HEK293 (cell line): ENCODE data around the gene ASXL2.
A peak's percentile ranks its signal among the peaks of the same experiment; 100 is the strongest.
"Not testable (repeated sequence)": the region's sequence is repeated elsewhere in the genome, so short reads cannot be mapped to it uniquely, and the experiment has no call there.

Source experiments
- CTCF ChIA-PET: fragments of 350-600 bp; formaldehyde crosslinking; extraction: SDS; loops from one replicate; lab custom pipeline; 2021; ENCODE audit warnings: antibody characterized with exemption; lab: Yijun Ruan, JAX
- POLR2A ChIA-PET: fragments of 300-600 bp; formaldehyde crosslinking; extraction: SDS; loops from one replicate; lab custom pipeline; 2020; ENCODE audit warnings: antibody characterized with exemption, inconsistent platforms; lab: Yijun Ruan, JAX
- H3K27ac ChIP-seq: fragments of 200-500 bp; sonication (Bioruptor generic); 2 replicates; pipeline ENCODE4 v1.5.1; 2014; ENCODE audit warnings: low read depth, low read length, control low read depth, inconsistent platforms; ENCODE audit errors: extremely low read depth
- H3K36me3 ChIP-seq, 2 experiments: fragments of 200-500 bp in 1 of 2; sonication (Bioruptor generic) in 1 of 2; 1 replicate in 1 of 2; 2 replicates in 1 of 2; pipeline ENCODE4 v1.5.1; 2014 to 2017; ENCODE audit warnings: inconsistent platforms in 2 of 2, low read length in 2 of 2; ENCODE audit not compliant: control insufficient read depth in 2 of 2, insufficient read depth in 1 of 2
- H3K4me1 ChIP-seq: fragments of 200-500 bp; sonication (Bioruptor generic); 2 replicates; pipeline ENCODE4 v1.5.1; 2014; ENCODE audit warnings: mild to moderate bottlenecking, low read length, inconsistent platforms; ENCODE audit not compliant: control insufficient read depth, insufficient read depth
- H3K4me3 ChIP-seq: 2 replicates; pipeline ENCODE4 v1.5.1; 2011; ENCODE audit warnings: low read depth, mild to moderate bottlenecking, control low read depth, low read length, moderate library complexity
- H3K9me3 ChIP-seq: fragments of 200-500 bp; sonication (Bioruptor generic); 2 replicates; pipeline ENCODE4 v1.5.1; 2014; ENCODE audit warnings: low read depth, low read length, inconsistent platforms; ENCODE audit not compliant: control insufficient read depth, insufficient read depth
- ATF2 ChIP-seq: fragments of 450-650 bp; formaldehyde crosslinking; IDR thresholded peaks from 2 replicates; pipeline ENCODE4 v1.5.1; 2016; ENCODE audit warnings: missing biosample characterization, missing genetic modification characterization, low read depth
- BCL11A ChIP-seq: fragments of 450-650 bp; formaldehyde crosslinking; IDR thresholded peaks from 2 replicates; pipeline ENCODE4 v1.5.1; 2016; ENCODE audit warnings: low read depth, missing biosample characterization, missing genetic modification characterization
- EGR2 ChIP-seq: fragments of 450-650 bp; formaldehyde crosslinking; IDR thresholded peaks from 2 replicates; pipeline ENCODE4 v1.5.1; 2016; ENCODE audit warnings: low read depth, missing biosample characterization, missing genetic modification characterization
- GLI4 ChIP-seq: fragments of 450-650 bp; formaldehyde crosslinking; IDR thresholded peaks from 2 replicates; pipeline ENCODE4 v1.5.1; 2016; ENCODE audit warnings: missing biosample characterization, missing genetic modification characterization
- IKZF3 ChIP-seq: fragments of 450-650 bp; IDR thresholded peaks from 2 replicates; pipeline ENCODE4 v1.5.0; 2018; ENCODE audit warnings: missing biosample characterization, mild to moderate bottlenecking, missing genetic modification characterization, moderate library complexity
- KLF16 ChIP-seq: fragments of 450-650 bp; formaldehyde crosslinking; IDR thresholded peaks from 2 replicates; pipeline ENCODE4 v1.5.1; 2017; ENCODE audit warnings: missing biosample characterization, missing genetic modification characterization
- MEIS1 ChIP-seq: sonication (generic); formaldehyde crosslinking; IDR thresholded peaks from 2 replicates; pipeline ENCODE4 v1.8.1; 2022; ENCODE audit warnings: missing genetic modification reagents, mild to moderate bottlenecking, borderline replicate concordance
- OVOL3 ChIP-seq: fragments of 450-650 bp; formaldehyde crosslinking; IDR thresholded peaks from 2 replicates; pipeline ENCODE4 v1.5.1; 2016; ENCODE audit warnings: missing biosample characterization, missing genetic modification characterization
- ZBTB17 ChIP-seq: fragments of 450-650 bp; formaldehyde crosslinking; IDR thresholded peaks from 2 replicates; pipeline ENCODE4 v1.5.1; 2016; ENCODE audit warnings: missing biosample characterization, missing genetic modification characterization
- ZNF133 ChIP-seq: fragments of 450-650 bp; formaldehyde crosslinking; IDR thresholded peaks from 2 replicates; pipeline ENCODE4 v1.5.1; 2016; ENCODE audit warnings: missing biosample characterization, missing genetic modification characterization
- ZNF26 ChIP-seq: fragments of 450-650 bp; formaldehyde crosslinking; IDR thresholded peaks from 2 replicates; pipeline ENCODE4 v1.5.1; 2016; ENCODE audit warnings: missing biosample characterization, missing genetic modification characterization
- ZNF354C ChIP-seq: fragments of 450-650 bp; formaldehyde crosslinking; IDR thresholded peaks from 2 replicates; pipeline ENCODE4 v1.5.1; 2016; ENCODE audit warnings: missing biosample characterization, missing genetic modification characterization, low read depth, borderline replicate concordance
- ZNF394 ChIP-seq: fragments of 450-650 bp; formaldehyde crosslinking; IDR thresholded peaks from 2 replicates; pipeline ENCODE4 v1.5.1; 2016; ENCODE audit warnings: missing biosample characterization, missing genetic modification characterization, mild to moderate bottlenecking, moderate library complexity, borderline replicate concordance
- ZNF48 ChIP-seq: fragments of 450-650 bp; formaldehyde crosslinking; IDR thresholded peaks from 2 replicates; pipeline ENCODE4 v1.5.1; 2016; ENCODE audit warnings: missing biosample characterization, missing genetic modification characterization
- ZSCAN16 ChIP-seq: fragments of 450-650 bp; formaldehyde crosslinking; IDR thresholded peaks from 2 replicates; pipeline ENCODE4 v1.5.1; 2016; ENCODE audit warnings: missing biosample characterization, missing genetic modification characterization

The ASXL2 gene

GRCh38 chr2:25709349-25709748, 168.9 kb downstream of the ASXL2 start:
- Histone ChIP-seq H3K36me3 (no peaks in the 10 kb centered on the region), H3K4me1 (no peaks in the 10 kb centered on the region), H3K4me3 (no peak overlapping the region), H3K9me3 (no peaks in the 10 kb centered on the region), H3K27ac (no peak overlapping the region)
- no peak for TF ChIP-seq BCL11A (tag by site-specific recombination)
- TF ChIP-seq ZNF133, result no peak
- TF ChIP-seq ZBTB17, result no peak
- no peak for TF ChIP-seq KLF16 (tag by site-specific recombination)
- TF ChIP-seq ZSCAN16 (tag by site-specific recombination), result no peak
- no peak for TF ChIP-seq MEIS1 (CRISPR knock-in tag)
- TF ChIP-seq IKZF3 (tag by site-specific recombination), result no peak
- TF ChIP-seq OVOL3 (tag by site-specific recombination), result no peak
- TF ChIP-seq ZNF48 (tag by site-specific recombination), result no peak
- no peak for TF ChIP-seq ZNF354C (tag by site-specific recombination)
- no peak for TF ChIP-seq ZNF26 (tag by site-specific recombination)
- no peak for TF ChIP-seq ATF2
- POLR2A ChIA-PET, result no interaction called here
- CTCF ChIA-PET, result interaction anchor here (2.6 kb wide), 1 partner anchor 9 kb away, joined by 14 read pairs; no protein-coding TSS in a partner anchor

- ChIA-PET POLR2A (no interaction called here), CTCF (interaction anchor here (0.7 to 1.4 kb wide), 4 partner anchors 10 to 1004 kb away, joined by 3 to 5 read pairs (median 4); no protein-coding TSS in a partner anchor)
- TF ChIP-seq GLI4 (tag by site-specific recombination) (no peak), ZNF394 (no peak)
- TF ChIP-seq, all 188 proteins: peak for 0
- H3K4me3 ChIP-seq, result no peak overlapping the region
- H3K36me3 ChIP-seq, result no peaks in the 10 kb centered on the region
- H3K9me3 ChIP-seq, result no peaks in the 10 kb centered on the region
- no peak overlapping the region for H3K27ac ChIP-seq
- no peaks in the 10 kb centered on the region for H3K4me1 ChIP-seq
Observed at GRCh38 chr2:25707927-25708590, 170.2 kb downstream of the ASXL2 start.

GRCh38 chr2:25705575-25705974, 172.7 kb downstream of the ASXL2 start:
- H3K27ac ChIP-seq, H3K4me3 ChIP-seq, H3K36me3 ChIP-seq, H3K4me1 ChIP-seq, POLR2A ChIA-PET, CTCF ChIA-PET, H3K9me3 ChIP-seq: not testable (repeated sequence)

- H3K9me3 ChIP-seq, result no peaks in the 10 kb centered on the region
- POLR2A ChIA-PET, result no interaction called here
- H3K27ac ChIP-seq, result no peak overlapping the region
- CTCF ChIA-PET, result interaction anchor here (0.6 to 5.1 kb wide), 7 partner anchors 8 to 1581 kb away, joined by 3 to 82 read pairs (median 14); no protein-coding TSS in a partner anchor
- H3K4me1 ChIP-seq, result peaks cover 12% of the 10 kb centered on the region
- H3K4me3 ChIP-seq, result no peak overlapping the region
- TF ChIP-seq IKZF3 (tag by site-specific recombination) (no peak), EGR2 (0 out of 2 replicates have a peak, but pooled peaks have one; percentile 11)
- H3K36me3 ChIP-seq, result no peaks in the 10 kb centered on the region
Observed at GRCh38 chr2:25701801-25702200, 176.5 kb downstream of the ASXL2 start.
